Activated gamma-delta T cell (primary cell): ENCODE data around the gene HOXB3.
A peak's percentile ranks its signal among the peaks of the same experiment; 100 is the strongest.
"Not testable (repeated sequence)": the region's sequence is repeated elsewhere in the genome, so short reads cannot be mapped to it uniquely, and the experiment has no call there.

Experiments used
- DNase-seq: peaks from one replicate; lab custom pipeline; 2025; lab: John Stamatoyannopoulos, UW

HOXB3 gene

DNA sequence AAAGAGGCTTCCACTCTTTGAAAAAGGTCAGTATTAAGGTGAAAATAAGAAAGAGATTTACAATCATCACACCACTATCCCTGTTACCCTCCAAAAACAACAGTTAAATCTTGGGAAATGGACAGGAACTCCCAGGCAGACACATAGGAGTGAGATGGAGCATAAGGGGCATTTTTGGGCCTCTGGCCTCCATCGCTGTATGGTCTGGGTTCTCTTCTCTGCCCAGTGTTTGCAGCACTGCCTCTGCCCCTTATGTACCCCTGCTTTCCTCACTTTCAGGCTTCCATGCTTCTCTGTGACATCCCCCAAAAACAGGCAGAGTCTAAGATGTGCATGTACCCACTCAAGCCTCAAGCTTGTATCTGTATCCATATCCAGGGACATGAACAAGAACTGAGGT lies 44.5 kb downstream of the HOXB3 start:
- no peak for DNase-seq

DNA sequence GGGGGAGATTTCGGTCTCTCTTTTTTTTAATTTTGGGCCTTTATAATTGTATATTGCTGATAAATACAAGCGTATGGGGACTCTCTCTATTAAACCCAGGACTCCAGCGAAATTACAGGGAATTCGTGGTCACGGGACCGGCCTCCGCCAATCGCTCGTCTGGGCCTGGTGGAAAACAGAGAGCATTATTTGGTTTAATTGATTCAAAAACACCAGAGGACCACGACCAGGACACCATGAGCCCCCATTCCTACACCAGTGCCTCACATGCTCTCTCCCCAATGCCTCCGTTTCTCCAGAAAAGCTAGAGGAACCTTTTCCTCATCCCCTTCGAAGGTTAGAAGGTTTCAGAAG lies 45.0 kb downstream of the HOXB3 start, which contains the start of gene HOXB2:
Gene HOXB2 (minus strand): TSS at position 88 of the 354 bp plus-strand sequence. CDS start 198 bp downstream, outside the sequence.
- DNase-seq: no peak

DNA sequence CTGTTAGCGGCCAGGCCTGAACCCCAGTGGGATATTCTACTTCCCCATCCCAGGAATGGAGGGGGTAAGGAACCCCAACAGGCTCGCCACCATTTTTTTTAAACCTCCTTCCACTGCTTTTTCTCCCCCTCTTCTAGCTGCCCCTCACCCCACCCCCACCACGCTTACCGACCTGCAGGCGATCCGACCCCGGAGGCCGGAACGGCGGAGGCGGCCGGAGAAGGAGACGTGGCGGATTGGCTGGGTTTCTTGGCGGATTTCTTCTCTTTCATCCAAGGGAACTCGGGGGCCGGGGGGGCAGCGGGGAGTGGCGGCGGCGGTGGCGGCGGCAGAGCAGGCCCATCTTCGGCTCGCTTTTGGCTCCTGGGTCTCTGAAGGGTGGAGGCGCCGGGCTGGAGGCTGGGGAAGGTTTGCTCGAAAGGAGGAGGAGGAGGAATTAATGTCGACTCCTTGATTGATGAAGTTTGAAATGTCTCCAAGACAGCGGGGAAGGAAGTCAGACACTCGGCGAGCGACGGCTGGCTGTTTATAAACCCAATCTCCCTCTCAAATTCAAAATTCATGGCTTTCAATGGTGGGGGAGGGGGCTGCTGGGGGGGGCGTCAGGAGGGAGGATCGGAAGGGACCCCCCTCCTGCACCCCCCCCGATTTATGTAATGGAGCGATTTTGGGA lies 45.6 kb downstream of the HOXB3 start:
- DNase-seq: peak; percentile 39

DNA sequence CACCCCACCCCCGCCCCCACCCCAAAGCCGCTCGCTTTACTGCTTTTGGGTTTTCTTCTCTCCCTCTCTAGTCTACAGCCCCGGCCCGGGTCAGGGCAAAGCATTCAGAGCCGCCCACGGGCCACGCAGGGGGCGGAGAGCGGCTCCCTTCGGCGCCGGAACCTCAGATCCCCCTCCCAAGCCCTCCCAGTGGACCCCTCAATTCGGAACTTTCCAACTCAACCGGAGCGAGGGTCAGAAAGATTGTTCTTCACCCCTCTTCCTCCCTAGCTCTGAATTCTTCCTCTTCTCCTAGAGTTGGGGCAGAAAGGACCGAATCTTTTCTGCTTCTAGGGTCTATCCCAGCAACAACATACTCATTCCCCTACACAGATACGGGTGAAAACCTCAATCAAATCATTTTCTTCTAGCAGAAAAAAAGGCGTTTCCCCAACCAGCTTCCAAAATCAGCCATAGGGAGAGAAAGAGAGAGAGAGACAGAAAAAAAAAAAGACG lies 46.1 kb downstream of the HOXB3 start:
- no peak for DNase-seq

DNA sequence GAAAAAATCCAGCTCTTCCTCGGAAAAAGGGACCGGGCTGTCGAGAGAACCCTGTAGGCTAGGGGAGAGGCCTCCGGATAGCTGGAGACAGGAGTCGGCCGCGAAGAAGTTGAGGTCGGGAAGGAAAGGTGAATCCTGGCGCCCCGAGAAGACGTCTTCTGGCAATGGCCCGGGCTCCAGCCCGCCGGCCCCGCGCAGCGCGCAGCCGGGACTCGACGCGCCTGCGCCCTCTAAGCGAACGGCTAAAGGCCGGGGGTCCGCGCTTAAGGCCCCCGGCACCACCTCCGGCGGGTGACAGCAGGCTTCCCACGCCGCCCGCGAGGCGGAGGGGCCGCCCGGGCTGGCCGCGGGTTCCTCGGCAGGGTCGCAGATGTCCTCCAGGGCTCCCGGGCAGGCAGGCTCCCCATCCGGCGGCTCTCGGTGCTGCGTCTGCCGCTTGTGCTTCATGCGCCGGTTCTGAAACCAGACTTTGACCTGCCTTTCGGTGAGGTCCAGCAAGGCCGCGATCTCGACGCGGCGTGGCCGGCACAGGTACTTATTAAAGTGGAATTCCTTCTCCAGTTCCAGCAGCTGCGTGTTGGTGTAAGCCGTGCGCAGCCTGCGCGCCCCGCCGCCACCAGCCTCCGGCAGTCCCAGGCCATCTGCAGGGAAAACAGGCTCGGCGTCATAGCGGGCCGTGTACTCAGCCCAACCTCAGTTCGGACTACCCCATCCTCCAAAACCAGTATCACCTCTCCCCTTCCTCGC lies 46.8 kb downstream of the HOXB3 start:
- peak; percentile 37 for DNase-seq

DNA sequence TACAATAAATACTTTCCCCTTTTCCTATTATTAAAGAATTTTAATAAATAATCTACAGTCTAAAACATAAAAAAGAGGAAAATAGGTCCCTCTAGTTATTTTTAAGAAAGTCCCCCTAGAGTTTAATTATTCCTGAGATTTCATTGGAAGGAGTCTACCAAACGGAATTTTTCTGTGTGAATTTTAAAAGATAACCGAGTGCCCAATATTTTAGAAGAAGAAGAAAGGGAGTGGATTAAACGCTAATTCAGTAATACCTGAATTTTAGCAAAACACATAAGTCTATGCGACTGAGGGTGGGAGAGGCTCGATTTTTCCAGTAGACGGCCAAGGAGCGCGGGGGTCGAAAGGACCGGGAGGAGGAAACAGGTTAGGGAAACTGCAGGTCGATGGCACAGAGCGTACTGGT lies 47.3 kb downstream of the HOXB3 start:
- DNase-seq: no peak

DNA sequence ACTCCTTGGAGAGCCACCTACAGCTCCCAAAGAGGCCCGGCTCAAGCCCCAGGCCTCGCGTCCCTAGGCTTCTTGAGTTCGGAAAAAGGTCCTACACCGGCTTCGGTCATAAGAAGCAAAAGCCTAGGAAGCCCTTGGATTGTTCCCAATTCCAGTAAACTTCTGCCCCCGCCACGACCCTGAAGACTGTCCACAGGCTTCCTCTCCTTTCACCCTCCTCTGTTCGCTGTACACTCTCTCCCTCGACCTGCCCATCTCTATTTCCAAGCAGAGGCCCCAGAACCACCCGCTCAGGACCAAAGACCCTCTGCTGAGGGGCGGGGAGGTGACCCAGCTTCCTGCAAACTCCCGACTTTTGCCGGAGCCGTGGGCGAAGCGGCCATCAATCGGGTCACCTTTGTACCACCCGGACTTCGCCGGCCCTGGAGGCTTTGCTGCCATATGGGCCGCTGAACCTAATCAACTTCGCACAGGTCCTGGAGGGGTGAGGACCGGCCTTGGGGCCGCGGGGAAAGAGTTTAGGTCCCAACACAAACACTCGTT lies 47.9 kb downstream of the HOXB3 start:
- DNase-seq: no peak

DNA sequence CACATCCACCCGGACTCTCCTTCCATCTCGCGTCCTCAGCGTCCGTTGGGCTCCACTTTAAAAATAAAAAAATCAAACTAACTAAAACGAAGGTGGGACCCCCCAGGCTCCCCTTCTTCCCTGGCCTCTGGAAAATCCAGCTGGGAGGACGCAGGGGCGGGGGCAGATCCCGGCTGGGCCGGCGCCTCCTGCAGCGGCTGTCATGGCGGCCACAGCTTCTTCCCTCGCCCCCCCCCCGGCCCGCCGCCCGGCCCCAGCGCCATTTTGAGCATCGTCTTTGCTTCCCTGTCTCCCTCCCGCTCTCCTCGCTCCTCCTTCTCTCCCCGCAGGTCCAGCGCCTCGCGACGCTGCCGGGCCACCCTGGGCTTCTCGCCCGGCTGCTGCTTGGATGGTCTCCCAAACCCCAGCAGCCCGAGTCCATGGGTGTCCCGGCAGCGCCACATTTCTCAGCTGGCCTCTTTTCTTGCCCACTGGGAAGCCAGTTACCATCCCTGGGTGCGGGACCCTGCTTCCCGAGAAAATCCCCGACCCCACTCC lies 48.4 kb downstream of the HOXB3 start:
- no peak for DNase-seq

DNA sequence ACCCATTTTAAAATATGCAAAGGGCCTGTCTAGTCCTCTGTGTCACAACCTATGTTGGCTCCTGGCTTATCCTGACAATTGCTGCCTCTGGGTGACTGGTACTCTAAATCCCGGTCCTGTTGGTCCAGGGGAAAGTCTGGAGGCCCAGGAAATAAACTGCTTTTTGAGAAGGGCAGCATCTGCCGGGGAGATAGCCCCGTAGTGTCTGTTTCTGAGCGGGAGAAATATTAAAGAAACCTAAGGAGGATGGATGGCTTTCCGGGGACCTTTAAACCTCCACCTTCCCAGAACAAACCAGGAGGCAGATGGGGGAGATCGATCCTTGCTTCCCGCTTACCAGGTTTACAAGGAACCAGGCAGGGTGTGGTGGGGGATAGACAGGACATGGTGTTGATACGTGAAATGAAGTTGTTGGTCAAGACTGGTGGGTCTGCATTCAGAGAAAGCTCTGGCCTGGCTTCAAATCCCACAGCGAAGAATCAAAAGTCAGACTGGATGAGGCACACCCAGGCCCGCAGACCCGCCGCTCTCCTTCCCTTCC lies 48.9 kb downstream of the HOXB3 start:
- no peak for DNase-seq

DNA sequence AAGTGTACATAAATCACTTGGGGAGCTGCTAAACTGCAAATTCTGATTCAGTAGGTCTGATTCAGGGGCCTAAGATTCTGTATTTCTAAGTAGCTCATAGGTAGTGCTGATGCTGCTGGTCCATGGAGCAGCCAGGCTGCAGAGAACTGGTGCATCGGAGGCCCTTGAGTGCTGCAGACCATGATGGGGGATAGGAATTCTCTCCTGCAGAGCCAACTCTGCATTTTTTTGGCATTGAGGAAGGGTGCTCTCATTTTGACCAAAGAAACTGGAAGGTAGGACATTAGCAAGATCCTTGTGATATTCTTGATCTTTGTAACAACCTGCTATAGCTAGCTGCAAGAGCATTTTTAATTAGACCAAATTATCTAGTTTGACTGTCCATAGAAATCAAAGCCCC lies 49.8 kb downstream of the HOXB3 start:
- DNase-seq: no peak

DNA sequence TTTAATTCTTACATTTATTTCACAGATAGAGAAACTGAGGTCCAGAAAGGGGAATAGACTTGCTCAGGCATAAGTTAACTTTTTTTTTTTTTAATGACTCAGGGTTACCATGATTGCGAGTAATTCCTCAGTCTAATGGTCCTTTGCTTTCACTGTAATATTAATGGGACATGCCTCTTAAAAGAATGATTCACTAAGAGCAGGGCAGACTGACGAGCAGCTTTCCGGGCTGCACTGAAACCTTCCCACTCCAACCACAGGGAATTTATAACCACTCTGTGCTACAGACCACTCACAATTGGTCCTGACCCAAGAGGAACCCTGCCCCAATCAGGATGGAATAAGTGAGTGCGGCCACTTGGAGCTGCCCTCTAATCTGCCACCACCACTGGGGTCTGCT lies 50.9 kb downstream of the HOXB3 start:
- DNase-seq: no peak

DNA sequence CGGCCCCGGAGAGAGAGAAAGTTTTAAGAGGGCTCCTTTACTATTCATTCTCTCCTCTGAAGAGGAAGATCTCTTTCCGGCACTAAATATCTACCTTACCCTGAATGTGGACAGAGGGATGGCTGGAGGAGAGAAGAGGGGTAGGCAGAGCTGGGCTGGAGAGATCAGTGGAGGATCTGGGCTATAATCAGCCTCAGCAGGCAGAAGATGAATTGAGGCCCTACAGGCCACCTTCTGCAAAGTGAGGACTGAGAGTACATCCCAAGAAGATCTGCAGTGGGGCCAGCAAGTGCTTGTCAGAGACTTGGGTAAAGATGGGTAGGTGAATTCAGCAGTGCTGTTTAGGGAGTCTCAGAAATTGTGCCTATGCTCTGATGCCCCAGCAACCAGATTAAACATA lies 52.7 kb downstream of the HOXB3 start:
- no peak for DNase-seq

DNA sequence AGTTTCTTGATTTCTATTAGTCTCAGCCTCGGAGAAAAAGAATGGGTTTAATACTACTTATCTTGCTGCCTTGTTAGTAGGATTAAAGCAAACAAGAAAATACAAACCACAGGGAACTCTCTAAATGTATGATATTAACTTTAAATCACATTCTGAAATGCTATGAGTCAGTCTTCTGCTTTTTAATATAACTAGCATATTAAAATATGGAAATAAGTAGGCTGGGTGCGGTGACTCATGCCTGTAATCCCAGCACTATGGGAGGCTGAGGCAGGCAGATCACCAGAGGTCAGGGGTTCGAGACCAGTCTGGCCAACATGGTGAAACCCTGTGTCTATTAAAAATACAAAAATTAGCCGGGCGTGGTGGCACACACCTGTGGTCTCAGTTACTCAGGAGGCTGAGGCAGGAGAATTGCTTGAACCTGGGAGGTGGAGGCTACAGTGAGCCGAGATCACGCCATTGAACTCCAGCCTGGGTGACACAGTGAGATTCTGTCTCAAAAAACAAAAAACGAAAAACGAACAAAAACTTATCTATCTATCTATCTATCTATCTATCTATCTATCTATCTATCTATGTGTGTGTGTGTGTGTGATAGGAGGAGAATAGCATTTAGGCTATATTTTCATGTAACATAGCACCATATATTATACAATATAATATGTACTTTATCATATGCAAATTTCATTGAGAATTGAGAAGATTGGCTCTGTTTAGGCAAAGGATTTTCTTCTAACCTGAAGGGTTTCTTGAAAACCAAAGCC lies 54.1 kb downstream of the HOXB3 start:
- not testable (repeated sequence) for DNase-seq

DNA sequence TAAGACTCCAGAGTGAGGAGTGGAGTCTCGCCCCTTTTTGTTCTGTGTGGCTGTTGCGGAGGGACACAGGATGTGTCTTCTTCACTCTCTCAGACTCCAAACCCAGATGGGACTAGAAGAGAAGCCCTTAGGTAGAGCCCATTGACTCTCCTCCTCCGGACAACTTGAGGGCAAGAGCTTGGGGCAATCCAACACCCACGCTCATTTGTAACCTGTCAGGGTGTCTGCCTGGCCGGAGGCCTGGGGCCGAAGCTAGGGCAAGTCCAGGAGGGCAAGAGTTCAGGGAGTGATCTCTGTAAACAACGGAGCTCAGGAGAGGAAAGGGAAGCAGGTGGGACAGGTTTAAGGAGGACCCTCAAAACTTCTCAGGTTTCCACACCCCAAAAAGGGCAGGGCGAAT lies 57.8 kb downstream of the HOXB3 start:
- DNase-seq: no peak

DNA sequence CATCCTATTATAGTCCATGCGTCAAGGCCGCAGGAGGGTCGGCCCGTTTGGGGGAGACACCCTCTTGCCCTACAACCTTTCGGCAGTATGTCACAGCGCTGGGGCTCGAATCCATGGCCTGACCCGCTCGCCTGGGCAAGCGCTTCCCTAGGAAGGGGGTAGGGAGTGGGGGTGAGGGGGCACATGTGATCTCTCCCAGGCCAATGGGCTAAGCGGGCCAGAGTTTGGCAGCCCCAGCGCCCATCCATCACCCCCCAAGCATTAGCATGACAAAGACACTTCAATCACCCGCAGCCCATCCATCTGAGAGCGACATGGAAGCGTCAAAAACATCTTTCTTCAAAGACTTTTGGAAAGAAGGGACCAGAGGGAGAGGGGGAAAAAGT lies 59.2 kb downstream of the HOXB3 start, which contains the start of gene HOXB1:
Gene HOXB1 (minus strand): TSS at position 125 of the 386 bp plus-strand sequence. CDS start 107 bp downstream, at position 18.
- no peak for DNase-seq

DNA sequence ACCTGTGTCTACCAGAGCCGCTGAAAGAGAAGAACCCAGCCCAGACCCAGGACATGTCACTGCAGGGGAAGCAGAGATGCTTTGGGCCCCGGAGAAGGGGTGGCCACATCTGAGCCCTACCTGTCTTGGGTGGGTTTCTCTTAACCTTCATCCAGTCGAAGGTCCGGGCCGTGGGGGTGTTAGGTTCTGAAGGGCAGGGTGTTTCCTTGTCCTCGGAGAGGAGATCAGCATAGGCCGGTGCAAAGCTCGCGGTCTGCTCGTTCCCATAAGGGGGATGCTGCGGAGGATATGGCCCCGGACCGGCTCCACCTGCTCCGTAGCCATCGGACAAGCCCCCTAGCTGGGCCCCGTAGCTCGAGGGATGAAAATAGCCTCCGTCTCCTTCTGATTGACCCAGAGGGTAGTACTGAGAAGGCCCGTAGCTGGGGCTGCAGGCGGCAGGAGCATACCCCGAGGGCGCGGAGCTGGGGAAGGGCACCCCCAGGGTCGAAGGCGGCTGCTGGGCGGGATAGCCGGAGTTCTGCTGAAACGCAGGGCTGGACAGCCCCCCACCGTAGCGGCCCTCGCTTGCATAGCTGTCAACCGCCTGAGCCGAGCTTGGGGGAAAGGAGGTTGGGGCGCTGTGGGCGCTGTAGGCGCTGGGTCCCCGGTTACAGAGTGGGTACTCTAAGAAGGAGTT lies 59.7 kb downstream of the HOXB3 start:
- no peak for DNase-seq

DNA sequence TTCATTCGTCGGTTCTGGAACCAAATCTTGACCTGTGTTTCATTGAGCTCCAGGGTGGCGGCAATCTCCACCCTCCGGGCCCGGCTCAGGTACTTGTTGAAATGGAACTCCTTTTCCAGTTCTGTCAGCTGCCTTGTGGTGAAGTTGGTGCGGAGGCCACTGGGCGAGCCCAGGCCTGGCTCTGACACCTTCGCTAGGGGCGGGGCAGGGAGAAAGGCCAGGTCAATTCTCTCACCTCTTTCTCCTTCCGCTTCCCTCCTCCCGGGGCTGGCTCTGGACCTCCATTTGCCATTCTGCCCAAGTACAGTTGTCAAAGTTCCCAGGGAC lies 60.4 kb downstream of the HOXB3 start:
- DNase-seq: no peak

DNA sequence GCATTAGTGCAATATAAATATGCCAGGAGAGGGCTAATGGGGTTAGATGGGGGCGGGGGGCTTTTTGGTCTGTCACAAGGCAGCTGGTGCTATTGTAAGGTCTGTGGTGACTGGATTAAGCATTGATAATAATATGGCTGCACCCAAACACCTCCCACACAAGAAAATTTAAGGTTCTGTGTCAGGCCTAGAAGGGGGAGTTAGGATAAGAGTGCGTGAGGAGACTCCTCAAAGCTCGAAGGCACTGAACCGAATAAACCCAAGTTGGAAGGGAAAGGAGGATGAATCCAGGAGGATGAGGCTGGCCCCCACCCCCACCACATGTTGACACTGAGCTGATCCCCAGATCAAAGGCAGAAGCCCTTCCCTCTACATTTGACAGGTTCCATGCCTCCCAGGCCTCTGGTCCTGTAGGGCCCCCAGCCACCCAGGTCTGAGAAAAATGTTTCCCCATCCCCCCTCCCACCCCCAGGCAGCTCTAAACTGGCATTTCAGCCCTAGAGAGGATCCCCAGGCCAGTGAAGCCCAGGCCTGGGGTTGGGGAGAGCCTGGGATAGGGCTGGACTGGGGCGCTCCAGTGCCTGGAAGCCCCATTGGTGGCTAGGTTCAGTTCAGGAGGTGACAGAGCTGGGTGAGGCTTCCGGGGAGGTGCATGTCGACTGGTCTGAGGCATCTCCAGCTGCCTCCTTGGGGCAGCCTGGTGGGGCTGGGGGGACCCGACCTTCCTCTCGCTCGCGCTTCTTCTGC lies 60.9 kb downstream of the HOXB3 start:
- DNase-seq: no peak

DNA sequence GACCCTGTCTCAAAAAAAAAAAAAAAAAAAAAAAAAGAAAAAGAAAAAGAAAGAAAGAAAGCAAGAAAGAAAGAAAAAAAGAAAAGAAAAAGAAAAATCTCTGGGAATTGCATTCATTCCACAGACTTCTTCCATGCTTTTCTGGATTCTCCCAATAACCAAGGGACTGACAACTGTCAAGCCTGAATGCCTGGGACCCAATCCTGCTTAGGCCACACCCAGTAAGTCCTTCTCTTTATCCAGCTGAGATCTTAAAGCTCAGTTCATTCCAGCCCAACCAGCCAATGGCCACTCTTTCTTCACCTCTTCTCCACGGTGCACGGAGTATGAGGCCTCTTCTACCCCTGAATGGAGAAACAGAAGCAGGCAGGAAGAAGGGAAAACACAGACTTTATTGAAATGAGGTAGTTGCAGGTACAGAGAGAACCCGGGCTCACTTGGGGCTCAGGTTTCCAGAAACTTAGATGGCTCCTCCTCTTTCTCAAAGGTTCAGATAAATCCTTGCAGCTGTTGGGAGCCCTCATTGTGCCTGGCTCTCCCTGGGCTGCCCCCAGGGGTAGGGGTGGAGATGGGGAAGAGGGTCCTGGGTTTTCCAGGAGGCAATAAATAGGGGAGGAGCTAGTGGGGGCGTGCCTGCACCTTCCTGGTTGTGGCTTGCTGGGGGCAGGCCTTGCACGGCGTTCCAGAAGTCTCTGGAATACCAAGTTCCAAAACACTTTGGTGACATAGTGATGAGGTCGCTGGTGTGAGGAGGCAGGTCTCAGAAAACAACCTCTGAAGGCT lies 61.7 kb downstream of the HOXB3 start:
- no peak for DNase-seq

DNA sequence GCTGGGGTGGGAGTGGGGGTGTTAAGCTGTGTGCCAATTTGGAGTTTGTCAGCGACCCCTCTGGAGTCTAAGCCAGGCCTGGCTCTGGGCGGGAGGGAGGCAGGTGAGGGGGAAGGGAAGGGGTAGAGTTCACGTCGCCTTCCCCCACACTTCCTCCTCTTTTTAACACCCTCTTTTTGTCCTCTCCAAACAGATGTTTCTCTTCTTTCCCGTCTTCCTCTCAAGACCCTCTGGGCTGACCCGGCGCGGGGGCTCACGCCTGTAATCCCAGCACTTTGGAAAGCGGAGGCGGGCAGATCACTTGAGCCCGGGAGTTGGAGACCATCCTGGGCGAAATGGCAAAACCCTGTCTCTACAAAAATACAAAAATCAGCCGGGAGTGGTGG lies 62.5 kb downstream of the HOXB3 start:
- DNase-seq: no peak
